Measurements from ENCODE around the gene PLEKHA1.

DNA sequence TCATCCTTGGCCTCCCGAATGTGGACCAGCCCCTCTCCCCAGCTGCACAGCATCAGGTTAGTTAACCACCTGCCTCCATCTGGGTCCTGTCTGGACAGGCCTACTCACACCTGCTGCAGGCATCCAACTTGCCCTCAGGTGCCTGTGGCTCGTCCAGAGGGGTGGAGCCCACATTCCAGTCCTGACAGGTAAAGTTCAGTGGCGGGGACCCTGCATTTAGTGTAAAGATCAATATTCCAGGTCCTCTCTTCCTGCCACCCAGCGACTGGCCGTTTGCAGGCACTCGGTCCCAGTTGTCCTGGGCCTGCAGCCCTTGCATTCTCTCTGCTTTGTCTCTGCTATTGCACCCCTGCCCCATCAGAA, 101.8 kb downstream of the PLEKHA1 start:
- TF ChIP-seq, protein P1, sequence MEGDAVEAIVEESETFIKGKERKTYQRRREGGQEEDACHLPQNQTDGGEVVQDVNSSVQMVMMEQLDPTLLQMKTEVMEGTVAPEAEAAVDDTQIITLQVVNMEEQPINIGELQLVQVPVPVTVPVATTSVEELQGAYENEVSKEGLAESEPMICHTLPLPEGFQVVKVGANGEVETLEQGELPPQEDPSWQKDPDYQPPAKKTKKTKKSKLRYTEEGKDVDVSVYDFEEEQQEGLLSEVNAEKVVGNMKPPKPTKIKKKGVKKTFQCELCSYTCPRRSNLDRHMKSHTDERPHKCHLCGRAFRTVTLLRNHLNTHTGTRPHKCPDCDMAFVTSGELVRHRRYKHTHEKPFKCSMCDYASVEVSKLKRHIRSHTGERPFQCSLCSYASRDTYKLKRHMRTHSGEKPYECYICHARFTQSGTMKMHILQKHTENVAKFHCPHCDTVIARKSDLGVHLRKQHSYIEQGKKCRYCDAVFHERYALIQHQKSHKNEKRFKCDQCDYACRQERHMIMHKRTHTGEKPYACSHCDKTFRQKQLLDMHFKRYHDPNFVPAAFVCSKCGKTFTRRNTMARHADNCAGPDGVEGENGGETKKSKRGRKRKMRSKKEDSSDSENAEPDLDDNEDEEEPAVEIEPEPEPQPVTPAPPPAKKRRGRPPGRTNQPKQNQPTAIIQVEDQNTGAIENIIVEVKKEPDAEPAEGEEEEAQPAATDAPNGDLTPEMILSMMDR (IDR thresholded peaks at IDR 0.05) = no peak
- TF ChIP-seq POLR2A (IDR thresholded peaks at IDR 0.05) = no peak

Data from adrenal gland (tissue), 5 donors.